Loucy (cell line): ENCODE measurements around the gene PRUNE2.

Experiments
- H2AFZ ChIP-seq: fragments of 200-600 bp; sonication (generic); 2 replicates; pipeline ENCODE4 v1.6.0; 2016; ENCODE audit warnings: antibody characterized with exemption, mild to moderate bottlenecking, low read length, moderate library complexity
- H3F3A ChIP-seq: fragments of 200-600 bp; 2 replicates; pipeline ENCODE4 v1.6.0; 2016; ENCODE audit warnings: antibody characterized with exemption, low read depth, mild to moderate bottlenecking
- H3K27me3 ChIP-seq: fragments of 200-600 bp; sonication (generic); 2 replicates; pipeline ENCODE4 v1.6.1; 2014; ENCODE audit warnings: low read length, mild to moderate bottlenecking; ENCODE audit not compliant: insufficient read depth, poor library complexity, severe bottlenecking
- H3K36me3 ChIP-seq: fragments of 200-600 bp; sonication (generic); 2 replicates; pipeline ENCODE4 v1.6.1; 2016; ENCODE audit warnings: low read length; ENCODE audit not compliant: insufficient read depth
- H3K4me1 ChIP-seq: fragments of 200-600 bp; sonication (generic); 2 replicates; pipeline ENCODE4 v1.5.1; 2014; ENCODE audit warnings: low read length, mild to moderate bottlenecking; ENCODE audit not compliant: insufficient read depth, poor library complexity, severe bottlenecking
- H3K4me2 ChIP-seq: fragments of 200-600 bp; sonication (generic); 2 replicates; pipeline ENCODE4 v1.6.0; 2014; ENCODE audit warnings: antibody characterized with exemption, low read length, low read depth, mild to moderate bottlenecking; ENCODE audit not compliant: poor library complexity, severe bottlenecking
- H3K4me3 ChIP-seq: fragments of 200-600 bp; sonication (generic); 2 replicates; pipeline ENCODE4 v1.5.1; 2014; ENCODE audit warnings: low read length, mild to moderate bottlenecking, mixed read lengths; ENCODE audit not compliant: poor library complexity, severe bottlenecking
- H3K79me2 ChIP-seq: fragments of 200-600 bp; sonication (generic); 2 replicates; pipeline ENCODE4 v1.6.1; 2014; ENCODE audit warnings: low read length; ENCODE audit not compliant: insufficient read depth
- H3K9ac ChIP-seq: fragments of 200-600 bp; sonication (generic); 2 replicates; pipeline ENCODE4 v1.6.0; 2014; ENCODE audit warnings: mild to moderate bottlenecking, low read depth, low read length, moderate library complexity; ENCODE audit not compliant: poor library complexity, severe bottlenecking
- H3K9me2 ChIP-seq: fragments of 200-600 bp; sonication (generic); replicated peaks from 2 replicates; pipeline ENCODE4 v1.6.1; 2016; ENCODE audit warnings: low read depth, low read length, mixed read lengths
- H3K9me3 ChIP-seq: fragments of 200-600 bp; sonication (generic); 2 replicates; pipeline ENCODE4 v1.6.1; 2014; ENCODE audit warnings: mild to moderate bottlenecking, antibody characterized with exemption, low read length, low read depth; ENCODE audit not compliant: insufficient read depth
- H4K20me1 ChIP-seq: fragments of 200-600 bp; sonication (generic); 2 replicates; pipeline ENCODE4 v1.6.0; 2014; ENCODE audit warnings: antibody characterized with exemption, low read length, mild to moderate bottlenecking; ENCODE audit not compliant: insufficient read depth, poor library complexity, severe bottlenecking
- CTCF ChIP-seq: fragments of 200-600 bp; sonication (generic); conservative IDR thresholded peaks from 2 replicates; pipeline ENCODE4 v1.5.1; 2014; ENCODE audit warnings: mild to moderate bottlenecking, antibody characterized with exemption, low read length
- EZH2phosphoT487 ChIP-seq: fragments of 200-600 bp; IDR thresholded peaks from 2 replicates; pipeline ENCODE4 v1.6.1; 2018; ENCODE audit warnings: antibody characterized with exemption, mild to moderate bottlenecking, moderate library complexity, borderline replicate concordance

The PRUNE2 gene

GRCh38 chr9:76878933-76879332 is 27.0 kb downstream of the PRUNE2 start:
- no peak overlapping the region for H3K4me2 ChIP-seq
- H3K36me3 ChIP-seq: no peaks in the 10 kb centered on the region
- no peaks in the 10 kb centered on the region for H3K4me1 ChIP-seq
- H3K27me3 ChIP-seq: no peaks in the 10 kb centered on the region
- no peaks in the 10 kb centered on the region for H3K9me3 ChIP-seq
- TF ChIP-seq CTCF (no peak), EZH2phosphoT487 (no peak)
- H4K20me1 ChIP-seq: no peaks in the 10 kb centered on the region
- no peak overlapping the region for H3K4me3 ChIP-seq
- no peaks in the 10 kb centered on the region for H3F3A ChIP-seq
- H3K9me2 ChIP-seq: no peaks in the 10 kb centered on the region
- no peak overlapping the region for H2AFZ ChIP-seq
- no peak overlapping the region for H3K9ac ChIP-seq
- H3K79me2 ChIP-seq: no peaks in the 10 kb centered on the region

GRCh38 chr9:76877961-76878360 is 28.0 kb downstream of the PRUNE2 start:
- TF ChIP-seq EZH2phosphoT487 (no peak), CTCF (no peak)
- no peak overlapping the region for H2AFZ ChIP-seq
- no peak overlapping the region for H3K9ac ChIP-seq
- H3K36me3 ChIP-seq: no peaks in the 10 kb centered on the region
- no peaks in the 10 kb centered on the region for H3K27me3 ChIP-seq
- H3K9me3 ChIP-seq: no peaks in the 10 kb centered on the region
- no peaks in the 10 kb centered on the region for H3K79me2 ChIP-seq
- no peaks in the 10 kb centered on the region for H3K9me2 ChIP-seq
- no peak overlapping the region for H3K4me2 ChIP-seq
- no peak overlapping the region for H3K4me3 ChIP-seq
- H3F3A ChIP-seq: no peaks in the 10 kb centered on the region
- H4K20me1 ChIP-seq: no peaks in the 10 kb centered on the region
- no peaks in the 10 kb centered on the region for H3K4me1 ChIP-seq

- H3K4me1 ChIP-seq: no peaks in the 10 kb centered on the region
- H2AFZ ChIP-seq: no peak overlapping the region
- no peaks in the 10 kb centered on the region for H3K79me2 ChIP-seq
- no peaks in the 10 kb centered on the region for H3K27me3 ChIP-seq
- no peak for TF ChIP-seq EZH2phosphoT487
- no peak for TF ChIP-seq CTCF
- H3K9ac ChIP-seq: no peak overlapping the region
- H3K36me3 ChIP-seq: no peaks in the 10 kb centered on the region
- H3K9me3 ChIP-seq: no peaks in the 10 kb centered on the region
- H3K4me2 ChIP-seq: no peak overlapping the region
- no peaks in the 10 kb centered on the region for H3F3A ChIP-seq
- H4K20me1 ChIP-seq: no peaks in the 10 kb centered on the region
- no peaks in the 10 kb centered on the region for H3K9me2 ChIP-seq
- no peak overlapping the region for H3K4me3 ChIP-seq
These were observed 29.8 kb downstream of the PRUNE2 start for GRCh38 chr9:76876098-76876497.
